K562 (cell line): ENCODE results near the gene TAF1B. TPM values are rescaled to one million over a fixed set of nuclear protein-coding genes. Genes with fewer than 3 reads are reported as not detected.
A peak's percentile ranks its signal among the peaks of the same experiment; 100 is the strongest.

ENCODE experiments used
- CHCHD3 ChIP-seq: fragments of 250-450 bp; sonication (Bioruptor Pico); IDR thresholded peaks from 2 replicates; pipeline ENCODE4 v2.1.2; 2022; ENCODE audit warnings: mild to moderate bottlenecking
- CHD1 ChIP-seq: fragments of 200-600 bp; sonication (generic); IDR thresholded peaks from one replicate; pipeline ENCODE4 v1.6.1; 2012; ENCODE audit warnings: mild to moderate bottlenecking, moderate library complexity, low read length, inconsistent platforms
- KLF6 ChIP-seq: fragments of 250-450 bp; sonication (Bioruptor Pico); IDR thresholded peaks from 2 replicates; pipeline ENCODE4 v1.4.0; 2020; ENCODE audit warnings: mild to moderate bottlenecking, moderate library complexity, borderline replicate concordance
- L3MBTL2 ChIP-seq: fragments of 450-650 bp; IDR thresholded peaks from 2 replicates; pipeline ENCODE4 v1.6.1; 2016; ENCODE audit warnings: mild to moderate bottlenecking, moderate library complexity
- RBM22 ChIP-seq: fragments of 200-400 bp; formaldehyde crosslinking; IDR thresholded peaks from 2 replicates; pipeline ENCODE4 v1.6.1; 2018; ENCODE audit warnings: low read length, low read depth; ENCODE audit not compliant: poor library complexity, severe bottlenecking
- RFX1 ChIP-seq: fragments of 450-650 bp; IDR thresholded peaks from 2 replicates; pipeline ENCODE4 v1.6.1; 2016; ENCODE audit warnings: mild to moderate bottlenecking, moderate library complexity
- SIX5 ChIP-seq, 2 experiments: IDR thresholded peaks; 2 replicates each; pipeline ENCODE4 v1.6.1; 2011; ENCODE audit warnings: low read length in 2 of 2, borderline replicate concordance in 1 of 2, low read depth in 1 of 2, mild to moderate bottlenecking in 1 of 2, moderate library complexity in 1 of 2; ENCODE audit not compliant: insufficient read depth in 1 of 2
- YY1 ChIP-seq, 3 experiments: IDR thresholded peaks; 2 replicates each; pipeline ENCODE4 v1.6.1; 2011; ENCODE audit warnings: low read length in 2 of 3, mild to moderate bottlenecking in 2 of 3, moderate library complexity in 2 of 3, borderline replicate concordance in 1 of 3, control low read depth in 1 of 3, low read depth in 1 of 3; ENCODE audit not compliant: insufficient read depth in 3 of 3, insufficient replicate concordance in 2 of 3, control insufficient read depth in 1 of 3, insufficient read length in 1 of 3; ENCODE audit errors: extremely low read depth in 1 of 3
- ZNF57 ChIP-seq: fragments of 450-650 bp; formaldehyde crosslinking; IDR thresholded peaks from 2 replicates; pipeline ENCODE4 v1.4.0; 2020; ENCODE audit warnings: mild to moderate bottlenecking, moderate library complexity
- ZNF707 ChIP-seq: fragments of 250-450 bp; sonication (Bioruptor Pico); conservative IDR thresholded peaks from 2 replicates; pipeline ENCODE4 v1.8.0; 2022; ENCODE audit warnings: inconsistent platforms, mild to moderate bottlenecking, moderate library complexity
- polyA plus RNA-seq, 8 experiments: library from polyadenylated mRNA; depleted of rRNA in 4 of 8; stranded (reverse) in 5 of 8; unstranded in 3 of 8; fragments of >200 nt; fragmentation: Nextera tagmentation in 2 of 8; fragmentation: Illumina TruSeq in 1 of 8; extraction: Ambion mirVana in 2 of 8; extraction: Trizol in 1 of 8; gene quantifications; 2 replicates each; pipeline versions ENCODE4 v1.2.1 to v1.2.3, GENCODE V29; 2011 to 2014; ENCODE audit warnings: inconsistent platforms in 1 of 8, missing spikeins in 1 of 8
- total RNA-seq, 7 experiments: library from RNA; depleted of rRNA in 6 of 7; stranded (reverse); fragments of >200 nt in 6 of 7; fragmentation: Illumina TruSeq in 2 of 7; extraction: Trizol in 2 of 7; gene quantifications; 2 replicates each; pipeline versions ENCODE4 v1.2.1 to v1.2.3, GENCODE V29; 2011 to 2021; ENCODE audit warnings: low replicate concordance in 1 of 7
- TF ChIP-seq, protein P1 (sequence below), 2 experiments: fragments of 450-650 bp in 1 of 2; IDR thresholded peaks; 2 replicates each; pipeline ENCODE4 v1.6.1; 2011 to 2017; ENCODE audit warnings: low read depth in 2 of 2, antibody characterized with exemption in 1 of 2, borderline replicate concordance in 1 of 2, low read length in 1 of 2, mild to moderate bottlenecking in 1 of 2, mixed read lengths in 1 of 2; ENCODE audit not compliant: control insufficient read depth in 1 of 2

Gene TAF1B
- total and polyA plus RNA-seq, 9 of the 15 experiments (the other 6 are each of a cell fraction or from before 2014, with no cell fraction given): 8.8 to 25.1 (median 17.3) TPM

DNA sequence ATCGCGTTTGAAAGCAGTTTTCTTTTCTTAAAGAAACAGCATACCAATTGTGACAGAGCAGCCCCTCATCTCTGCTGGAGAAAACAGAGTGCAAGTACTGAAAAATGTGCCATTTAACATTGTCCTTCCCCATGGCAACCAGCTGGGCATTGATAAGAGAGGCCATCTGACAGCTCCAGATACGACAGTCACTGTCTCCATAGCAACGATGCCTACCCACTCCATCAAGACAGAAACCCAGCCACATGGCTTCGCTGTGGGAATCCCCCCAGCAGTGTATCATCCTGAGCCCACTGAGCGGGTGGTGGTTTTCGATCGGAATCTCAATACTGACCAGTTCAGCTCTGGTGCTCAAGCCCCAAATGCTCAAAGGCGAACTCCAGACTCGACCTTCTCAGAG, 117.7 kb downstream of the TAF1B start (continued):
- TF ChIP-seq RBM22 (no peak), ZNF57 (CRISPR knock-in tag) (no peak), KLF6 (no peak), CHCHD3 (CRISPR knock-in tag) (no peak), ZNF707 (no peak), RFX1 (peak; percentile 87), L3MBTL2 (no peak), YY1 (IDR thresholded peaks at IDR 0.05; ENCODE audit: borderline replicate concordance in 1 of 3, control insufficient read depth in 1 of 3, extremely low read depth in 1 of 3, insufficient read depth in 3 of 3, insufficient read length in 1 of 3, insufficient replicate concordance in 2 of 3, low read depth in 1 of 3, low read length in 2 of 3) (no peak), SIX5 (IDR thresholded peaks at IDR 0.05; ENCODE audit: borderline replicate concordance in 1 of 2, insufficient read depth in 1 of 2, low read depth in 1 of 2, low read length in 2 of 2) (no peak), CHD1 (no peak)
- TF ChIP-seq, protein P1, sequence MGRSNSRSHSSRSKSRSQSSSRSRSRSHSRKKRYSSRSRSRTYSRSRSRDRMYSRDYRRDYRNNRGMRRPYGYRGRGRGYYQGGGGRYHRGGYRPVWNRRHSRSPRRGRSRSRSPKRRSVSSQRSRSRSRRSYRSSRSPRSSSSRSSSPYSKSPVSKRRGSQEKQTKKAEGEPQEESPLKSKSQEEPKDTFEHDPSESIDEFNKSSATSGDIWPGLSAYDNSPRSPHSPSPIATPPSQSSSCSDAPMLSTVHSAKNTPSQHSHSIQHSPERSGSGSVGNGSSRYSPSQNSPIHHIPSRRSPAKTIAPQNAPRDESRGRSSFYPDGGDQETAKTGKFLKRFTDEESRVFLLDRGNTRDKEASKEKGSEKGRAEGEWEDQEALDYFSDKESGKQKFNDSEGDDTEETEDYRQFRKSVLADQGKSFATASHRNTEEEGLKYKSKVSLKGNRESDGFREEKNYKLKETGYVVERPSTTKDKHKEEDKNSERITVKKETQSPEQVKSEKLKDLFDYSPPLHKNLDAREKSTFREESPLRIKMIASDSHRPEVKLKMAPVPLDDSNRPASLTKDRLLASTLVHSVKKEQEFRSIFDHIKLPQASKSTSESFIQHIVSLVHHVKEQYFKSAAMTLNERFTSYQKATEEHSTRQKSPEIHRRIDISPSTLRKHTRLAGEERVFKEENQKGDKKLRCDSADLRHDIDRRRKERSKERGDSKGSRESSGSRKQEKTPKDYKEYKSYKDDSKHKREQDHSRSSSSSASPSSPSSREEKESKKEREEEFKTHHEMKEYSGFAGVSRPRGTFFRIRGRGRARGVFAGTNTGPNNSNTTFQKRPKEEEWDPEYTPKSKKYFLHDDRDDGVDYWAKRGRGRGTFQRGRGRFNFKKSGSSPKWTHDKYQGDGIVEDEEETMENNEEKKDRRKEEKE (IDR thresholded peaks at IDR 0.05; ENCODE audit: borderline replicate concordance in 1 of 2, control insufficient read depth in 1 of 2, low read depth in 2 of 2, low read length in 1 of 2): no peak
